HG03103 (cell line): ENCODE data around the gene CDH4.

ENCODE experiments used
- ATAC-seq: cut with Tn5 transposase; IDR thresholded peaks from one replicate; pipeline ENCODE4 v1.9.1; 2021; ENCODE audit warnings: low read depth; ENCODE audit not compliant: unreplicated experiment

Gene CDH4

GRCh38 chr20:61631751-61632150 is 379.7 kb downstream of the CDH4 start:
- ATAC-seq, result no peak

- ATAC-seq, result no peak
These were observed 380.9 kb downstream of the CDH4 start for GRCh38 chr20:61633004-61633403.

GRCh38 chr20:61634376-61635145 is 382.5 kb downstream of the CDH4 start:
- ATAC-seq, result no peak

GRCh38 chr20:61635721-61636455 is 383.8 kb downstream of the CDH4 start:
- ATAC-seq, result no peak

GRCh38 chr20:61636531-61637116 is 384.6 kb downstream of the CDH4 start:
- ATAC-seq, result no peak

- no peak for ATAC-seq
These were observed 386.9 kb downstream of the CDH4 start for GRCh38 chr20:61638802-61639585.

GRCh38 chr20:61640131-61640870 is 388.2 kb downstream of the CDH4 start:
- ATAC-seq, result no peak

- ATAC-seq, result no peak
These were observed 388.8 kb downstream of the CDH4 start for GRCh38 chr20:61640871-61641245.

- ATAC-seq, result no peak
These were observed 391.8 kb downstream of the CDH4 start for GRCh38 chr20:61643656-61644377.

GRCh38 chr20:61644378-61645076 is 392.5 kb downstream of the CDH4 start:
- ATAC-seq, result no peak

GRCh38 chr20:61645732-61646131 is 393.7 kb downstream of the CDH4 start:
- no peak for ATAC-seq

- no peak for ATAC-seq
These were observed 394.4 kb downstream of the CDH4 start for GRCh38 chr20:61646453-61646852.

GRCh38 chr20:61646986-61647385 is 394.9 kb downstream of the CDH4 start:
- no peak for ATAC-seq

- ATAC-seq, result no peak
These were observed 395.6 kb downstream of the CDH4 start for GRCh38 chr20:61647702-61648101.

GRCh38 chr20:61649105-61649859 is 397.2 kb downstream of the CDH4 start:
- ATAC-seq, result no peak

GRCh38 chr20:61649860-61650162 is 397.8 kb downstream of the CDH4 start:
- ATAC-seq, result no peak

GRCh38 chr20:61650912-61651733 is 399.1 kb downstream of the CDH4 start:
- no peak for ATAC-seq

- no peak for ATAC-seq
These were observed 400.1 kb downstream of the CDH4 start for GRCh38 chr20:61652146-61652545.
